Sigmoid colon (tissue), 7 donors: ENCODE measurements around the gene KLHL26. TPM values are rescaled to one million over a fixed set of nuclear protein-coding genes. Genes with fewer than 3 reads are reported as not detected.

Source experiments
- DNase-seq: peaks from one replicate; pipeline ENCODE4 v3.0.0-alpha.2; 2019
- H3K27ac ChIP-seq, 4 donors: fragments of 200-600 bp; sonication (generic); one replicate each; pipeline ENCODE4 v1.5.1; 2016 to 2019; ENCODE audit warnings: mild to moderate bottlenecking in 1 of 4
- H3K27me3 ChIP-seq, 3 donors: fragments of 200-600 bp; sonication (generic); one replicate each; pipeline ENCODE4 v1.5.1; 2019; ENCODE audit warnings: mild to moderate bottlenecking in 1 of 3
- H3K36me3 ChIP-seq, 4 donors: fragments of 200-600 bp; sonication (generic); one replicate each; pipeline ENCODE4 v1.5.1; 2016 to 2019
- H3K4me1 ChIP-seq, 4 donors: fragments of 200-600 bp; sonication (generic); one replicate each; pipeline ENCODE4 v1.5.1; 2017 to 2019
- H3K4me3 ChIP-seq, 4 donors: fragments of 200-600 bp; sonication (generic); one replicate each; pipeline ENCODE4 v1.5.1; 2017 to 2019; ENCODE audit warnings: mild to moderate bottlenecking in 2 of 4, moderate library complexity in 1 of 4
- H3K9me3 ChIP-seq, 4 donors: fragments of 200-600 bp in 3 of 4; sonication (generic) in 3 of 4; one replicate each; pipeline versions ENCODE4 v1.5.1 to v1.6.1; 2013 to 2019
- EP300 ChIP-seq, 4 donors: sonication (generic); formaldehyde crosslinking; IDR thresholded peaks; one replicate each; pipeline ENCODE4 v1.6.1; 2017; ENCODE audit warnings: antibody characterized with exemption in 4 of 4
- POLR2A ChIP-seq, 2 donors: fragments of 450-650 bp; IDR thresholded peaks; one replicate each; pipeline ENCODE4 v1.6.1; 2016; ENCODE audit warnings: antibody characterized with exemption in 2 of 2, mild to moderate bottlenecking in 2 of 2, moderate library complexity in 2 of 2
- POLR2AphosphoS5 ChIP-seq, 4 donors: sonication (generic); formaldehyde crosslinking; IDR thresholded peaks; one replicate each; pipeline ENCODE4 v1.6.1; 2017; ENCODE audit warnings: antibody characterized with exemption in 4 of 4
- WGBS, 2 donors: extraction: QIAGEN DNeasy Blood & Tissue Kit; methylation state at CpG; one replicate each; pipeline ENCODE4 v1.1.7; 2013; 5-methylcytosine and 5-hydroxymethylcytosine counted together
- intact Hi-C: fragments of 100-400 bp; cut with DNase I; formaldehyde crosslinking; loops from one replicate; pipeline ENCODE4 v1.15.1; 2023
- polyA plus RNA-seq, 3 donors: library from polyadenylated mRNA; stranded (reverse); fragments of 200-250 nt; gene quantifications; one replicate each; pipeline ENCODE4 v1.2.3, GENCODE V29; 2013
- total RNA-seq, 4 donors: library from RNA; depleted of rRNA; stranded (reverse); fragments of >200 nt; gene quantifications; one replicate each; pipeline ENCODE4 v1.1.0, GENCODE V29; 2016
- TF ChIP-seq, protein P1 (sequence below), 4 experiments: fragments of 450-650 bp in 3 of 4; fragments of 200-600 bp in 1 of 4; IDR thresholded peaks; one replicate each; pipeline ENCODE4 v1.5.1; 2016 to 2019; ENCODE audit warnings: antibody characterized with exemption in 4 of 4, mild to moderate bottlenecking in 3 of 4, moderate library complexity in 2 of 4
- donor health status: healthy with polysubstance abuse.
- donor health status: Bipolar disorder and iron deficiency.
- donor health status: healthy.

Gene KLHL26
- total and polyA plus RNA-seq, 7 donors, result 1.6 to 8.3 (median 4.8) TPM

DNA sequence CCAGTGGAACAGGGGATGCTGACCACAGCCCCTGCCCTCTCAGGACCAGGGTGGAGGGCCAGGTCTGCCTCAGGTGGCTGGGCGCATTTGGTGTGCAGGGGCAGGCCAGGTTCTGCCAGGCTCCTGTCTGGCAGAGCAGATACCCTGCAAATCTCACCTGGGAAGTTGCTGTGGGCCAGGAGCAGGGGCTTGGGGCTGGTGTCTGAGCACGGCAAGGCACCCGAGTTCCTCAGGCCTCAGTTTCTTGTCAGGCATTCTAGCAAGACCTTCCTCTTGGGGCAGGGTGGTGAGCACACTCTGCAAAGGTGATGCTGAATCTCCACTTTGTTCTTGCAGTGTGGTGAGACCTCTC is 47.8 kb downstream of the KLHL26 start:
- H3K36me3 ChIP-seq, result no peaks in the 10 kb centered on the region
- 80 to 89% methylated on average over 3 of the region's 3 CpGs for WGBS, 2 donors
- H3K9me3 ChIP-seq, result no peaks in the 10 kb centered on the region
- peak overlapping the region in 1 of 4 donors; percentile 57 for H3K4me3 ChIP-seq
- intact Hi-C loops, result loop anchor here (5.0 kb wide), 2 partner anchors 97 to 508 kb away; partner anchors contain the start of genes BORCS8, REX1BD and RFXANK
- H3K27me3 ChIP-seq, result no peaks in the 10 kb centered on the region
- no peak for TF ChIP-seq POLR2AphosphoS5 (IDR thresholded peaks at IDR 0.05)
- no peak for TF ChIP-seq EP300 (IDR thresholded peaks at IDR 0.05)
- no peak for TF ChIP-seq POLR2A (IDR thresholded peaks at IDR 0.05)
- TF ChIP-seq, protein P1, sequence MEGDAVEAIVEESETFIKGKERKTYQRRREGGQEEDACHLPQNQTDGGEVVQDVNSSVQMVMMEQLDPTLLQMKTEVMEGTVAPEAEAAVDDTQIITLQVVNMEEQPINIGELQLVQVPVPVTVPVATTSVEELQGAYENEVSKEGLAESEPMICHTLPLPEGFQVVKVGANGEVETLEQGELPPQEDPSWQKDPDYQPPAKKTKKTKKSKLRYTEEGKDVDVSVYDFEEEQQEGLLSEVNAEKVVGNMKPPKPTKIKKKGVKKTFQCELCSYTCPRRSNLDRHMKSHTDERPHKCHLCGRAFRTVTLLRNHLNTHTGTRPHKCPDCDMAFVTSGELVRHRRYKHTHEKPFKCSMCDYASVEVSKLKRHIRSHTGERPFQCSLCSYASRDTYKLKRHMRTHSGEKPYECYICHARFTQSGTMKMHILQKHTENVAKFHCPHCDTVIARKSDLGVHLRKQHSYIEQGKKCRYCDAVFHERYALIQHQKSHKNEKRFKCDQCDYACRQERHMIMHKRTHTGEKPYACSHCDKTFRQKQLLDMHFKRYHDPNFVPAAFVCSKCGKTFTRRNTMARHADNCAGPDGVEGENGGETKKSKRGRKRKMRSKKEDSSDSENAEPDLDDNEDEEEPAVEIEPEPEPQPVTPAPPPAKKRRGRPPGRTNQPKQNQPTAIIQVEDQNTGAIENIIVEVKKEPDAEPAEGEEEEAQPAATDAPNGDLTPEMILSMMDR (IDR thresholded peaks at IDR 0.05), result no peak
- H3K27ac ChIP-seq, result peak overlapping the region in 3 of 4 donors; percentile 83 to 87 (median 84)
- no peak for DNase-seq
- H3K4me1 ChIP-seq, result peaks cover 0 to 21% (median 16%) of the 10 kb centered on the region in 4 donors

DNA sequence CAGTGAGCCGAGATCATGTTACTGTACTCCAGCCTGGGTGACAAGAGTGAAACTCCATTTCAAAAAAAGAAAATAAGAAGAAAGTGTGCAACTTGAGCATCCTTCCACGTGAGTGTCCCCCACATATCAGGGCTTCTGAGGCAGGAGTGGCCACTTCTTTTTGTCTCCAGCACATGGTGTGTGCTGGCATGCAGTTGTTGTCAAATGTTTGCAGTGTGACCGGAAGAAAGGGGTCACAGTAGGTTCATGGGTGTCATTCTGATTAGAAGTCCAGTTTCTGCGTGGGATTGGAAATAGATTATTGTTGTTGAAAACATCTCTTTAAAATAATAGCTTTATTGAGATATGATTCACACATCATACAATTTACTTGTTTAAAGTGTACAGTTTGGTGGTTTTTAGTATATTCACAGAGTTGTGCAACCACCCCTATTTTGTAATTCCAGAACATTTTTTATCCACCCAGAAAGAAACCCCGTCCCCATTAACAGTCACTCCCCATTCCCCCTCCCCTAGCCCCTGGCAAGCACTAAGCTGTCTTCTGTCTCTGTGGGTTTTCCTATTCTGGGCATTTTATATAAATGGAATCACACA is 48.9 kb downstream of the KLHL26 start:
- TF ChIP-seq POLR2AphosphoS5 (IDR thresholded peaks at IDR 0.05), result no peak
- no peak for TF ChIP-seq EP300 (IDR thresholded peaks at IDR 0.05)
- TF ChIP-seq POLR2A (IDR thresholded peaks at IDR 0.05), result no peak
- TF ChIP-seq, protein P1 (IDR thresholded peaks at IDR 0.05), result no peak
- Histone ChIP-seq H3K4me3 (no peak overlapping the region), H3K36me3 (no peaks in the 10 kb centered on the region), H3K27ac (no peak overlapping the region), H3K4me1 (peaks cover 0 to 21% (median 16%) of the 10 kb centered on the region in 4 donors), H3K9me3 (no peaks in the 10 kb centered on the region), H3K27me3 (no peaks in the 10 kb centered on the region)
- no peak for DNase-seq
- WGBS, 2 donors, result 80 to 84% methylated on average over 5 of the region's 5 CpGs
- intact Hi-C loops, result no loop called here

DNA sequence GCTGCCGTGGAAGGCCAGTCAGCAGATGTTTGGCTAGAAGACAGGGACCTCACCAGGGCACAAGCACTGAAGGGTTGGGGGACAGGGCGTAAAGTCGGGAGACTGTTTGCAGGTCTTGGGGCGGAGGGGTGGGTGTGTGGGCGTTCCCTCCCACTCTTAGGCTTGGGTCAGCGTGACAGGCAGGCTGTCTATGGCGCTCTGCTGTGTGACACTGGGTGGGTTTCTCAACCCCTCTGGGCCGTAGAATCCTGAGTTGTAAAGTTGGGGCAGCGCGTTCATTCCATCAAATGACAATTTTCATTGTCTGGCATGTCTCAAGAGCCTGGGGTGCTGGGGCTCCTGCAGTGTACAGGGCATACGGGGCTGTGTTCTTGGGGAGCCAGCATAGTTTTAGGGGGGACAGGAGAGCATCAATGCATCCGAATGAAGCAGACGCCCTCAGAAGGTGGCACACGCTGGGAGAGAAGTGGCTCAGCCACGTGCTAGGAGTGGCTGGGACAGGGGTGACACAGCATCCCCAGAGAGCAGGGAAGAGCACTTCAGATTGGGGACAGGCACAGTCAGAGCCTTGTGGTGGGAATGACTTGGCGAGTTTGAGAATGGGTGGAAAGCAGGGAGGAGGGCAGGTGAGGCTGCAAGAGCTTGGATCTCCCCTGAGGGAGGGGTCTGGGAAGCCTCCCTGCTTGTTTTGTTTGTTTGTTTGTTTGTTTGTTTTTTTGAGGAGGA is 51.1 kb downstream of the KLHL26 start:
- no peak for TF ChIP-seq POLR2AphosphoS5 (IDR thresholded peaks at IDR 0.05)
- TF ChIP-seq, protein P1 (IDR thresholded peaks at IDR 0.05), result no peak
- no peak for TF ChIP-seq EP300 (IDR thresholded peaks at IDR 0.05)
- TF ChIP-seq POLR2A (IDR thresholded peaks at IDR 0.05), result no peak
- H3K27me3 ChIP-seq, result no peaks in the 10 kb centered on the region
- 93 to 94% methylated on average over 16 of the region's 16 CpGs for whole genome bisulfite sequencing, 2 donors
- H3K36me3 ChIP-seq, result no peaks in the 10 kb centered on the region
- no peak for DNase-seq
- H3K9me3 ChIP-seq, result no peaks in the 10 kb centered on the region
- no peak overlapping the region for H3K4me3 ChIP-seq
- peaks cover 0 to 17% (median 14%) of the 10 kb centered on the region in 4 donors for H3K4me1 ChIP-seq
- H3K27ac ChIP-seq, result no peak overlapping the region
- intact Hi-C loops, result no loop called here

DNA sequence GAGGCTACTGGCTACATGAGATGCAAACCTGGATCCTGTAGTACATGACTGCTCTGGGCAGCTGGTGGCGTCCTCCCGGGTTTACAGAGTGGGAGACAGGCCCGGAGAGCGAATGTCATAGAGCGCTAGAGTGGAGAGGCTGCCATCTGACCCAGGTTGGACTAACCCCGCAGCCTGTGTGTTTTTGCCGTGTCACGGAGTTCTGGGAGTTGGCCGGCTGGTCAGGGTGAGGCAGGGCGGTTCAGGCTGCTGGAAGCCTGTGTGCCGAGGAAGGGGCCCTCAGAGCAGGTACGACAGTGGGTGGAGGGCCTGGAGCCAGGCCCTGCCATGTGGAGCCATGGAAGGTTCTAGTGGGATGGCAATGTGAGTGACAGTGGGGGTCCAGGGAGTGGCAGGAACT is 59.2 kb downstream of the KLHL26 start:
- Histone ChIP-seq H3K36me3 (no peaks in the 10 kb centered on the region), H3K27me3 (no peaks in the 10 kb centered on the region), H3K4me1 (peaks cover 0 to 24% (median 16%) of the 10 kb centered on the region in 4 donors), H3K4me3 (no peak overlapping the region), H3K9me3 (no peaks in the 10 kb centered on the region), H3K27ac (no peak overlapping the region)
- WGBS, 2 donors, result 51 to 91% methylated on average over 12 of the region's 12 CpGs
- intact Hi-C loops, result no loop called here
- no peak for TF ChIP-seq POLR2A (IDR thresholded peaks at IDR 0.05)
- no peak for TF ChIP-seq EP300 (IDR thresholded peaks at IDR 0.05)
- no peak for TF ChIP-seq POLR2AphosphoS5 (IDR thresholded peaks at IDR 0.05)
- no peak for DNase-seq

DNA sequence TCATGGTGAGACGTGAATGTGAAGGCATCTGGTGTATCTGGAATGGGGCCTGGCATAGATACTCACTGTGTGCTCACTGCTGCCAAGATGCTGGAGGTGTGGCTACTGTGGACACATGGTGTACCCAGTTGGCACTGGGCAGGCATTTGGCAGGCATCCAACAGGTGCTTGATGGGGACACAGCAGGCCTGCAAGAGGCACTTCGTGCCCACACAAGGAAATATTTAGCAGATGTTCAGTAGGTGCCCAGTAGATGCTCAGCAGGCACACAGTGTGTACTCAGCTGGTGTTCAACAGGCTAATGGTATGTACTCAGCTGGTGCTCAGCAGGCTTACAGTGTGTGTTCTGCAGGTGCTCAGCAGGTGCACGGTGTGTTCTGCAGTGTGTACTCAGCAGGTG is 60.9 kb downstream of the KLHL26 start:
- Histone ChIP-seq H3K9me3 (no peaks in the 10 kb centered on the region), H3K27me3 (no peaks in the 10 kb centered on the region), H3K4me1 (peaks cover 0 to 31% (median 24%) of the 10 kb centered on the region in 4 donors), H3K27ac (no peak overlapping the region), H3K4me3 (no peak overlapping the region), H3K36me3 (no peaks in the 10 kb centered on the region)
- WGBS, 2 donors, result 27 to 74% methylated on average over 3 of the region's 3 CpGs
- DNase-seq, result no peak
- TF ChIP-seq POLR2A (IDR thresholded peaks at IDR 0.05), result no peak
- TF ChIP-seq, protein P1 (IDR thresholded peaks at IDR 0.05), result no peak
- TF ChIP-seq EP300 (IDR thresholded peaks at IDR 0.05), result no peak
- TF ChIP-seq POLR2AphosphoS5 (IDR thresholded peaks at IDR 0.05), result no peak
- intact Hi-C loops, result no loop called here
